Tibial nerve (tissue), 4 donors: Measurements from ENCODE around the gene IP6K2. TPM values are rescaled to one million over a fixed set of nuclear protein-coding genes. Genes with fewer than 3 reads are reported as not detected.

ENCODE experiments used
- DNase-seq, 2 donors: peaks; one replicate each; pipeline ENCODE4 v3.0.0-alpha.2; 2019; ENCODE audit warnings: low spot score in 2 of 2
- H3K27ac ChIP-seq, 4 donors: fragments of 200-600 bp; sonication (generic) in 3 of 4; one replicate each; pipeline ENCODE4 v1.5.1; 2017 to 2019; ENCODE audit warnings: mild to moderate bottlenecking in 1 of 4
- H3K27me3 ChIP-seq, 2 donors: fragments of 200-600 bp; sonication (generic) in 1 of 2; one replicate each; pipeline versions ENCODE4 v1.5.1 to v1.6.0; 2017 to 2019
- H3K36me3 ChIP-seq, 3 donors: fragments of 200-600 bp; sonication (generic); one replicate each; pipeline ENCODE4 v1.5.1; 2018 to 2019
- H3K4me1 ChIP-seq, 4 donors: fragments of 200-600 bp; sonication (generic) in 3 of 4; one replicate each; pipeline ENCODE4 v1.5.1; 2017 to 2019
- H3K4me3 ChIP-seq, 4 donors: fragments of 200-600 bp; sonication (generic) in 3 of 4; one replicate each; pipeline ENCODE4 v1.5.1; 2017 to 2019; ENCODE audit warnings: mild to moderate bottlenecking in 1 of 4, moderate library complexity in 1 of 4
- H3K9me3 ChIP-seq, 4 donors: fragments of 200-600 bp; sonication (generic) in 3 of 4; one replicate each; pipeline ENCODE4 v1.5.1; 2017 to 2019
- CTCF ChIP-seq, 5 experiments: fragments of 200-600 bp in 3 of 5; fragments of 450-650 bp in 2 of 5; sonication (generic) in 3 of 5; IDR thresholded peaks; one replicate each; pipeline ENCODE4 v1.5.1; 2016 to 2019; ENCODE audit warnings: antibody characterized with exemption in 5 of 5, mild to moderate bottlenecking in 3 of 5, moderate library complexity in 2 of 5
- EP300 ChIP-seq, 2 donors: sonication (generic); formaldehyde crosslinking; IDR thresholded peaks; one replicate each; pipeline ENCODE4 v1.6.1; 2017; ENCODE audit warnings: antibody characterized with exemption in 2 of 2, mild to moderate bottlenecking in 1 of 2
- POLR2A ChIP-seq, 2 donors: fragments of 450-650 bp; IDR thresholded peaks; one replicate each; pipeline ENCODE4 v1.6.1; 2017; ENCODE audit warnings: antibody characterized with exemption in 2 of 2, mild to moderate bottlenecking in 2 of 2, moderate library complexity in 2 of 2
- WGBS, 2 donors: methylation state at CpG; one replicate each; pipeline ENCODE4 v1.1.5; 2018; 5-methylcytosine and 5-hydroxymethylcytosine counted together
- total RNA-seq, 4 donors: library from RNA; depleted of rRNA; stranded (reverse); fragments of >200 nt; gene quantifications; one replicate each; pipeline ENCODE4 v1.1.0, GENCODE V29; 2016

The IP6K2 gene
- total RNA-seq, 4 donors from 2014 or later: 130 to 202 (median 171) TPM

GRCh38 chr3:48651771-48652170, 65.2 kb downstream of the IP6K2 start:
- WGBS, 2 donors: 65 to 93% methylated on average over 6 to 8 of the region's 11 CpGs
- no peaks in the 10 kb centered on the region for H3K27me3 ChIP-seq
- peaks cover 0 to 14% (median 5%) of the 10 kb centered on the region in 4 donors for H3K4me1 ChIP-seq
- TF ChIP-seq POLR2A (IDR thresholded peaks at IDR 0.05) (no peak), CTCF (IDR thresholded peaks at IDR 0.05) (no peak), EP300 (IDR thresholded peaks at IDR 0.05) (no peak)
- H3K9me3 ChIP-seq: no peaks in the 10 kb centered on the region
- H3K36me3 ChIP-seq: peaks cover 0 to 4% (median 0%) of the 10 kb centered on the region in 3 donors
- no peak overlapping the region for H3K27ac ChIP-seq
- H3K4me3 ChIP-seq: no peak overlapping the region
- no peak for DNase-seq

DNA sequence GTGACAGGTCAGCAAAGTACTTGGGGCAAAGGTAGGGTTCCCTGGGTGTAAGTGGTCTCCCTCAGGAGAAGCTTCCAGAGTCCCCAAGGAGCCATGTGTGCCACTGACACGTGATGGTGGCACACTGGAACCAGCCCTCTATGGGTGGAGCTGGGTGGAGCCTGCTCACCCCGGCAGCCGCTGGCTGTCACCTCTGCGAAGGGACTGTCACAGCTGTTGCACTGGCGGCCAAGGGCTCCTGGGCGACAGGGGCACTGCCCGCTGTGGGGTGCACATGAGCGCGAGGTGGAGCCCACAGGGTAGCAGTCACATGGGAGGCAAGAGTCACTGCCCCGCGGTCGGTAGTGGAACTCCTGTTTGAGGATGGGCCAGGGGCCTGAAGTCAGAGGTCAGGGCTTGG, 66.3 kb downstream of the IP6K2 start:
- H3K27me3 ChIP-seq: no peaks in the 10 kb centered on the region
- H3K4me3 ChIP-seq: no peak overlapping the region
- no peak for DNase-seq
- H3K27ac ChIP-seq: no peak overlapping the region
- peaks cover 0 to 4% (median 0%) of the 10 kb centered on the region in 3 donors for H3K36me3 ChIP-seq
- no peaks in the 10 kb centered on the region for H3K9me3 ChIP-seq
- peaks cover 0 to 4% (median 3%) of the 10 kb centered on the region in 4 donors for H3K4me1 ChIP-seq
- WGBS, 2 donors: 82 to 84% methylated on average over 12 of the region's 12 CpGs
- TF ChIP-seq CTCF (IDR thresholded peaks at IDR 0.05) (no peak), EP300 (IDR thresholded peaks at IDR 0.05) (no peak), POLR2A (IDR thresholded peaks at IDR 0.05) (no peak)

GRCh38 chr3:48648188-48648850, 68.7 kb downstream of the IP6K2 start:
- WGBS, 2 donors: 89 to 90% methylated on average over 15 of the region's 15 CpGs
- no peak overlapping the region for H3K4me3 ChIP-seq
- TF ChIP-seq EP300 (IDR thresholded peaks at IDR 0.05): no peak
- TF ChIP-seq CTCF (IDR thresholded peaks at IDR 0.05): no peak
- TF ChIP-seq POLR2A (IDR thresholded peaks at IDR 0.05): no peak
- H3K27me3 ChIP-seq: no peaks in the 10 kb centered on the region
- no peak for DNase-seq
- H3K4me1 ChIP-seq: no peaks in the 10 kb centered on the region
- no peak overlapping the region for H3K27ac ChIP-seq
- peaks cover 0 to 4% (median 0%) of the 10 kb centered on the region in 3 donors for H3K36me3 ChIP-seq
- no peaks in the 10 kb centered on the region for H3K9me3 ChIP-seq

- TF ChIP-seq POLR2A (IDR thresholded peaks at IDR 0.05) (no peak), CTCF (IDR thresholded peaks at IDR 0.05) (no peak), EP300 (IDR thresholded peaks at IDR 0.05) (no peak)
- no peaks in the 10 kb centered on the region for H3K9me3 ChIP-seq
- peaks cover 0 to 8% (median 0%) of the 10 kb centered on the region in 3 donors for H3K36me3 ChIP-seq
- H3K4me1 ChIP-seq: no peaks in the 10 kb centered on the region
- no peak for DNase-seq
- H3K27me3 ChIP-seq: no peaks in the 10 kb centered on the region
- no peak overlapping the region for H3K27ac ChIP-seq
- no peak overlapping the region for H3K4me3 ChIP-seq
- WGBS, 2 donors: 76 to 85% methylated on average over 9 of the region's 9 CpGs
Measured at GRCh38 chr3:48647714-48648113, 69.3 kb downstream of the IP6K2 start.

- H3K4me1 ChIP-seq: no peaks in the 10 kb centered on the region
- TF ChIP-seq POLR2A (IDR thresholded peaks at IDR 0.05) (no peak), EP300 (IDR thresholded peaks at IDR 0.05) (no peak), CTCF (IDR thresholded peaks at IDR 0.05) (no peak)
- WGBS, 2 donors: 86 to 92% methylated on average over 20 to 21 of the region's 22 CpGs
- no peak overlapping the region for H3K27ac ChIP-seq
- H3K4me3 ChIP-seq: no peak overlapping the region
- H3K27me3 ChIP-seq: no peaks in the 10 kb centered on the region
- H3K9me3 ChIP-seq: no peaks in the 10 kb centered on the region
- DNase-seq: no peak
- H3K36me3 ChIP-seq: peaks cover 0 to 22% (median 0%) of the 10 kb centered on the region in 3 donors
Measured at GRCh38 chr3:48644898-48645760, 71.9 kb downstream of the IP6K2 start.
